OCI-LY3 (cell line): ENCODE measurements around the gene EYS.

Experiments
- EZH2phosphoT487 ChIP-seq: fragments of 200-600 bp; shearing (Covaris generic); IDR thresholded peaks from 2 replicates; pipeline ENCODE4 v1.6.1; 2018; ENCODE audit warnings: antibody characterized with exemption, mixed run types, low read depth
- TF ChIP-seq, protein P1 (sequence below): fragments of 200-600, 300-600 bp; sonication (generic); IDR thresholded peaks from 2 replicates; pipeline ENCODE4 v1.5.1; 2014; ENCODE audit warnings: antibody characterized with exemption, low read length, low read depth

DNA sequence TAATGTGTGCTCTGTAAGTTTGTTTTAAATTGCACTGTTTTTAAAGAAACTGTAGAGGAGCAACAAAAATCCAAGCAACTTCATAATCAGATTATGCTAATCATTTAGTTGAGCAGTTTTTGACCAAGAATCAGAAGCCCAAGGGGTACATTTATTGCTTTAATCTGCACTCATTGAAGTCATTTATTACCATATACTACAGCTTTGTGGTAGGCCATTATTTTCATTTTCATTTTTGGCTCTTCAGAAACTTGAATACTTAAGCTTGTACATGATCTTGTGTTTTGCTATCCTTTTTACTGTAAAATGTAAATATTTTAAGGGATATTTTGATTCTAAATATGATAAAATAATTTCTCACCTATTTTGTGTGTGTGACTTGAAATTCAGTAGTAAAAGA, 1992.9 kb downstream of the EYS start:
- TF ChIP-seq, protein P1, sequence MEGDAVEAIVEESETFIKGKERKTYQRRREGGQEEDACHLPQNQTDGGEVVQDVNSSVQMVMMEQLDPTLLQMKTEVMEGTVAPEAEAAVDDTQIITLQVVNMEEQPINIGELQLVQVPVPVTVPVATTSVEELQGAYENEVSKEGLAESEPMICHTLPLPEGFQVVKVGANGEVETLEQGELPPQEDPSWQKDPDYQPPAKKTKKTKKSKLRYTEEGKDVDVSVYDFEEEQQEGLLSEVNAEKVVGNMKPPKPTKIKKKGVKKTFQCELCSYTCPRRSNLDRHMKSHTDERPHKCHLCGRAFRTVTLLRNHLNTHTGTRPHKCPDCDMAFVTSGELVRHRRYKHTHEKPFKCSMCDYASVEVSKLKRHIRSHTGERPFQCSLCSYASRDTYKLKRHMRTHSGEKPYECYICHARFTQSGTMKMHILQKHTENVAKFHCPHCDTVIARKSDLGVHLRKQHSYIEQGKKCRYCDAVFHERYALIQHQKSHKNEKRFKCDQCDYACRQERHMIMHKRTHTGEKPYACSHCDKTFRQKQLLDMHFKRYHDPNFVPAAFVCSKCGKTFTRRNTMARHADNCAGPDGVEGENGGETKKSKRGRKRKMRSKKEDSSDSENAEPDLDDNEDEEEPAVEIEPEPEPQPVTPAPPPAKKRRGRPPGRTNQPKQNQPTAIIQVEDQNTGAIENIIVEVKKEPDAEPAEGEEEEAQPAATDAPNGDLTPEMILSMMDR = no peak
- TF ChIP-seq EZH2phosphoT487 = no peak
